ENCODE measurements around the gene PAEP. TPM values are rescaled to one million over a fixed set of nuclear protein-coding genes. Genes with fewer than 3 reads are reported as not detected.

PAEP gene
- total RNA-seq, 4 donors from 2014 or later: not detected

- intact Hi-C loops (cut with DNase I; ENCODE audit: low total_unique reads) (loop anchor here (10.0 kb wide), 1 partner anchor 510 kb away; no protein-coding TSS in a partner anchor), in situ Hi-C loops (cut with MboI; ENCODE audit: low pct_ligation_motif_present in 1 of 4, low pct_unique_long_range_greater_than_20kb in 1 of 4, low sequenced_read_pairs in 3 of 4) (no loop called here)
- H3K9me3 ChIP-seq: no peaks in the 10 kb centered on the region
- no peak overlapping the region for H3K4me3 ChIP-seq
- H3K27ac ChIP-seq: no peak overlapping the region
- H3K27me3 ChIP-seq: no peaks in the 10 kb centered on the region
- TF ChIP-seq POLR2AphosphoS5 (IDR thresholded peaks at IDR 0.05) (no peak), POLR2A (IDR thresholded peaks at IDR 0.05) (no peak), CTCF (IDR thresholded peaks at IDR 0.05) (no peak), EP300 (IDR thresholded peaks at IDR 0.05; ENCODE audit: low read depth) (no peak)
- no peaks in the 10 kb centered on the region for H3K4me1 ChIP-seq
- DNase-seq: no peak
- no peaks in the 10 kb centered on the region for H3K36me3 ChIP-seq
- WGBS, 2 donors (ENCODE audit: low coverage in 1 of 2): 57 to 83% methylated on average over 2 to 5 of the region's 5 CpGs
Measured at GRCh38 chr9:135555203-135555602, 6.4 kb upstream of the PAEP start.

- Histone ChIP-seq H3K27ac (no peak overlapping the region), H3K9me3 (no peaks in the 10 kb centered on the region), H3K4me3 (no peak overlapping the region), H3K36me3 (no peaks in the 10 kb centered on the region), H3K27me3 (no peaks in the 10 kb centered on the region), H3K4me1 (no peaks in the 10 kb centered on the region)
- no peak for DNase-seq
- in situ Hi-C loops (cut with MboI; ENCODE audit: low pct_ligation_motif_present in 1 of 4, low pct_unique_long_range_greater_than_20kb in 1 of 4, low sequenced_read_pairs in 3 of 4) (no loop called here), intact Hi-C loops (cut with DNase I; ENCODE audit: low total_unique reads) (loop anchor here (10.0 kb wide), 1 partner anchor 511 kb away; no protein-coding TSS in a partner anchor)
- 76 to 86% methylated on average over 13 to 16 of the region's 16 CpGs for WGBS, 2 donors (ENCODE audit: low coverage in 1 of 2)
- TF ChIP-seq POLR2AphosphoS5 (IDR thresholded peaks at IDR 0.05): no peak
Measured at GRCh38 chr9:135555910-135556309, 5.6 kb upstream of the PAEP start.

- TF ChIP-seq CTCF (IDR thresholded peaks at IDR 0.05) (no peak), POLR2AphosphoS5 (IDR thresholded peaks at IDR 0.05) (no peak), EP300 (IDR thresholded peaks at IDR 0.05; ENCODE audit: low read depth) (no peak), POLR2A (IDR thresholded peaks at IDR 0.05) (no peak)
- H3K36me3 ChIP-seq: no peaks in the 10 kb centered on the region
- no peaks in the 10 kb centered on the region for H3K4me1 ChIP-seq
- WGBS, 2 donors (ENCODE audit: low coverage in 1 of 2): 49 to 58% methylated on average over 10 to 11 of the region's 11 CpGs
- DNase-seq: no peak
- intact Hi-C loops (cut with DNase I; ENCODE audit: low total_unique reads) (loop anchor here (10.0 kb wide), 1 partner anchor 515 kb away; no protein-coding TSS in a partner anchor), in situ Hi-C loops (cut with MboI; ENCODE audit: low pct_ligation_motif_present in 1 of 4, low pct_unique_long_range_greater_than_20kb in 1 of 4, low sequenced_read_pairs in 3 of 4) (no loop called here)
- H3K4me3 ChIP-seq: no peak overlapping the region
- H3K27ac ChIP-seq: no peak overlapping the region
- H3K9me3 ChIP-seq: no peaks in the 10 kb centered on the region
- H3K27me3 ChIP-seq: peaks cover 2% of the 10 kb centered on the region
Measured at GRCh38 chr9:135559606-135560005, 1.9 kb upstream of the PAEP start.

GRCh38 chr9:135562235-135562745, 734 bp downstream of the PAEP start:
- DNase-seq: no peak
- intact Hi-C loops (cut with DNase I; ENCODE audit: low total_unique reads): no loop called here

More at GRCh38 chr9:135562235-135562745, 734 bp downstream of the PAEP start:
- 75% methylated on average over 15 of the region's 17 CpGs; no CpG with 5 or more reads in 1 of the 2 donors for WGBS, 2 donors (ENCODE audit: low coverage in 1 of 2)
- H3K4me1 ChIP-seq: no peaks in the 10 kb centered on the region
- H3K4me3 ChIP-seq: no peak overlapping the region
- H3K27ac ChIP-seq: no peak overlapping the region
- H3K27me3 ChIP-seq: peaks cover 15% of the 10 kb centered on the region
- no peaks in the 10 kb centered on the region for H3K36me3 ChIP-seq
- H3K9me3 ChIP-seq: no peaks in the 10 kb centered on the region
- in situ Hi-C loops (cut with MboI; ENCODE audit: low pct_ligation_motif_present in 1 of 4, low pct_unique_long_range_greater_than_20kb in 1 of 4, low sequenced_read_pairs in 3 of 4): no loop called here
- no peak for TF ChIP-seq CTCF (IDR thresholded peaks at IDR 0.05)
- TF ChIP-seq POLR2AphosphoS5 (IDR thresholded peaks at IDR 0.05): no peak
- TF ChIP-seq POLR2A (IDR thresholded peaks at IDR 0.05): no peak
- no peak for TF ChIP-seq EP300 (IDR thresholded peaks at IDR 0.05; ENCODE audit: low read depth)
